Stimulated activated naive B cell treated with anti-CD40 and anti-IgM and Interleukin-4, amounts not matched to agents 10 μg/mL and 1 μg/mL and 100 μg/mL, for 72 hours (primary cell): Measurements from ENCODE around the gene AP3D1.
"Not testable (repeated sequence)": the region's sequence is repeated elsewhere in the genome, so short reads cannot be mapped to it uniquely, and the experiment has no call there.

Experiments used
- ATAC-seq, 2 donors: fragments of 150-1000 bp; cut with Tn5 transposase; replicated peaks; 2 replicates each; pipeline ENCODE4 v1.10.0; 2021; ENCODE audit warnings: moderate library complexity in 1 of 2
- DNase-seq: peaks from one replicate; pipeline ENCODE4 v3.0.0; 2021
- H3K27ac Mint-ChIP-seq: one replicate; pipeline ENCODE4 v1.8.0; 2022; ENCODE audit warnings: mild to moderate bottlenecking, mixed read lengths
- H3K27me3 Mint-ChIP-seq, 2 donors: one replicate each; pipeline ENCODE4 v1.8.0; 2022; ENCODE audit warnings: mixed read lengths in 2 of 2
- H3K36me3 Mint-ChIP-seq, 2 donors: one replicate each; pipeline ENCODE4 v1.8.0; 2022; ENCODE audit warnings: mixed read lengths in 2 of 2, mild to moderate bottlenecking in 1 of 2
- H3K4me1 Mint-ChIP-seq, 2 donors: one replicate each; pipeline ENCODE4 v1.8.0; 2022; ENCODE audit warnings: mixed read lengths in 2 of 2, mild to moderate bottlenecking in 1 of 2
- H3K4me3 Mint-ChIP-seq, 2 donors: one replicate each; pipeline ENCODE4 v1.8.0; 2022; ENCODE audit warnings: mild to moderate bottlenecking in 2 of 2, mixed read lengths in 2 of 2, moderate library complexity in 1 of 2
- H3K9me3 Mint-ChIP-seq, 2 donors: one replicate each; pipeline ENCODE4 v1.8.0; 2022; ENCODE audit warnings: mixed read lengths in 2 of 2, mild to moderate bottlenecking in 1 of 2

Gene AP3D1

GRCh38 chr19:2096480-2097202 lies 54.7 kb downstream of the AP3D1 start, which contains the start of gene IZUMO4:
Gene IZUMO4, plus strand, starts transcription at chr19:2096915. Its CDS starts 31 bp downstream, at chr19:2096946.
- no peaks in the 10 kb centered on the region for H3K27me3 Mint-ChIP-seq
- DNase-seq (peak; percentile 98), ATAC-seq (peak; percentile 76 to 80)
- peak within 1 kb of the TSS; percentile 98 to 99 for H3K4me3 Mint-ChIP-seq
- peaks cover 26 to 62% of the 10 kb centered on the region in 2 donors for H3K4me1 Mint-ChIP-seq
- peak within 1 kb of the TSS; percentile 100 for H3K27ac Mint-ChIP-seq
- H3K36me3 Mint-ChIP-seq = peaks cover 44 to 61% of the 10 kb centered on the region in 2 donors
- H3K9me3 Mint-ChIP-seq = no peaks in the 10 kb centered on the region

GRCh38 chr19:2096034-2096479 lies 55.3 kb downstream of the AP3D1 start, which contains the start of gene MOB3A:
Gene MOB3A, minus strand, starts transcription at chr19:2096326. Its CDS starts 17,766 bp downstream, at chr19:2078560.
- ATAC-seq (peak; percentile 31 to 58), DNase-seq (no peak)
- H3K9me3 Mint-ChIP-seq = no peaks in the 10 kb centered on the region
- H3K4me3 Mint-ChIP-seq = peak within 1 kb of the TSS; percentile 98 to 99
- H3K36me3 Mint-ChIP-seq = peaks cover 40 to 56% of the 10 kb centered on the region in 2 donors
- peaks cover 26 to 63% of the 10 kb centered on the region in 2 donors for H3K4me1 Mint-ChIP-seq
- no peaks in the 10 kb centered on the region for H3K27me3 Mint-ChIP-seq
- peak within 1 kb of the TSS; percentile 100 for H3K27ac Mint-ChIP-seq

- not testable (repeated sequence) for DNase-seq, ATAC-seq, H3K9me3 Mint-ChIP-seq, H3K27me3 Mint-ChIP-seq
- H3K27ac Mint-ChIP-seq = peak overlapping the region; percentile 70
- peak overlapping the region; percentile 15 to 32 for H3K4me3 Mint-ChIP-seq
- peaks cover 52 to 85% of the 10 kb centered on the region in 2 donors for H3K4me1 Mint-ChIP-seq
- peaks cover 46 to 64% of the 10 kb centered on the region in 2 donors for H3K36me3 Mint-ChIP-seq
Measured at GRCh38 chr19:2091926-2092525, 59.3 kb downstream of the AP3D1 start.

GRCh38 chr19:2089727-2090053 lies 61.7 kb downstream of the AP3D1 start:
- H3K27ac Mint-ChIP-seq = peak overlapping the region; percentile 97
- no peaks in the 10 kb centered on the region for H3K9me3 Mint-ChIP-seq
- ATAC-seq = peak in 1 of 2 donors; percentile 5

GRCh38 chr19:2089001-2089711 lies 62.2 kb downstream of the AP3D1 start:
- peaks cover 56 to 89% of the 10 kb centered on the region in 2 donors for H3K4me1 Mint-ChIP-seq
- peak overlapping the region; percentile 77 to 85 for H3K4me3 Mint-ChIP-seq
- H3K9me3 Mint-ChIP-seq = no peaks in the 10 kb centered on the region
- H3K27ac Mint-ChIP-seq = peak overlapping the region; percentile 97
- H3K27me3 Mint-ChIP-seq = no peaks in the 10 kb centered on the region
- peaks cover 48 to 62% of the 10 kb centered on the region in 2 donors for H3K36me3 Mint-ChIP-seq
- DNase-seq (peak; percentile 82), ATAC-seq (peak; percentile 8 to 20)

More at GRCh38 chr19:2089727-2090053, 61.7 kb downstream of the AP3D1 start:
- no peaks in the 10 kb centered on the region for H3K27me3 Mint-ChIP-seq
- peaks cover 49 to 65% of the 10 kb centered on the region in 2 donors for H3K36me3 Mint-ChIP-seq
- DNase-seq = no peak
- peaks cover 61 to 89% of the 10 kb centered on the region in 2 donors for H3K4me1 Mint-ChIP-seq
- peak overlapping the region; percentile 77 to 85 for H3K4me3 Mint-ChIP-seq

GRCh38 chr19:2087621-2088100 lies 63.7 kb downstream of the AP3D1 start:
- Mint-ChIP-seq H3K4me1 (peaks cover 58 to 88% of the 10 kb centered on the region in 2 donors), H3K27me3 (no peaks in the 10 kb centered on the region), H3K36me3 (peaks cover 50 to 64% of the 10 kb centered on the region in 2 donors), H3K9me3 (no peaks in the 10 kb centered on the region), H3K4me3 (peak overlapping the region; percentile 62 to 70), H3K27ac (peak overlapping the region; percentile 97)
- DNase-seq = peak; percentile 81
- peak; percentile 30 to 36 for ATAC-seq

- H3K4me1 Mint-ChIP-seq = peaks cover 63 to 89% of the 10 kb centered on the region in 2 donors
- ATAC-seq = peak; percentile 14 to 22
- H3K9me3 Mint-ChIP-seq, H3K27me3 Mint-ChIP-seq, DNase-seq: not testable (repeated sequence)
- peaks cover 50 to 67% of the 10 kb centered on the region in 2 donors for H3K36me3 Mint-ChIP-seq
- H3K4me3 Mint-ChIP-seq = peak overlapping the region; percentile 62 to 70
- H3K27ac Mint-ChIP-seq = peak overlapping the region; percentile 97
Measured at GRCh38 chr19:2086695-2087620, 64.4 kb downstream of the AP3D1 start.

GRCh38 chr19:2084993-2085720 lies 66.2 kb downstream of the AP3D1 start:
- DNase-seq (peak; percentile 91), ATAC-seq (peak; percentile 41 to 49)
- Mint-ChIP-seq H3K36me3 (peaks cover 60 to 70% of the 10 kb centered on the region in 2 donors), H3K4me3 (peak overlapping the region; percentile 93 to 98), H3K27ac (peak overlapping the region; percentile 100), H3K27me3 (no peaks in the 10 kb centered on the region), H3K9me3 (no peaks in the 10 kb centered on the region), H3K4me1 (peaks cover 66 to 94% of the 10 kb centered on the region in 2 donors)

GRCh38 chr19:2083174-2083854 lies 68.1 kb downstream of the AP3D1 start:
- ATAC-seq = peak in 1 of 2 donors; percentile 4
- Mint-ChIP-seq H3K9me3 (no peaks in the 10 kb centered on the region), H3K27me3 (no peaks in the 10 kb centered on the region), H3K36me3 (peaks cover 70 to 82% of the 10 kb centered on the region in 2 donors), H3K4me1 (peaks cover 60 to 88% of the 10 kb centered on the region in 2 donors), H3K4me3 (peak overlapping the region; percentile 93 to 98), H3K27ac (peak overlapping the region; percentile 100)
- DNase-seq = no peak

- no peaks in the 10 kb centered on the region for H3K27me3 Mint-ChIP-seq
- no peaks in the 10 kb centered on the region for H3K9me3 Mint-ChIP-seq
- H3K4me3 Mint-ChIP-seq = peak overlapping the region; percentile 93 to 98
- peaks cover 50 to 77% of the 10 kb centered on the region in 2 donors for H3K4me1 Mint-ChIP-seq
- no peak for DNase-seq
- ATAC-seq = peak; percentile 8 to 13
- peak overlapping the region; percentile 100 for H3K27ac Mint-ChIP-seq
- H3K36me3 Mint-ChIP-seq = peaks cover 74 to 78% of the 10 kb centered on the region in 2 donors
Measured at GRCh38 chr19:2081873-2082810, 69.2 kb downstream of the AP3D1 start.

GRCh38 chr19:2080336-2080988 lies 70.9 kb downstream of the AP3D1 start:
- peaks cover 43 to 69% of the 10 kb centered on the region in 2 donors for H3K4me1 Mint-ChIP-seq
- peaks cover 80 to 81% of the 10 kb centered on the region in 2 donors for H3K36me3 Mint-ChIP-seq
- H3K9me3 Mint-ChIP-seq = no peaks in the 10 kb centered on the region
- ATAC-seq (no peak), DNase-seq (no peak)
- H3K27ac Mint-ChIP-seq = peak overlapping the region; percentile 89
- H3K27me3 Mint-ChIP-seq = no peaks in the 10 kb centered on the region
- peak overlapping the region; percentile 72 for H3K4me3 Mint-ChIP-seq
